NCI-H2196 (cell line): ENCODE data around the gene SEC14L2.
"Not testable (repeated sequence)": the region's sequence is repeated elsewhere in the genome, so short reads cannot be mapped to it uniquely, and the experiment has no call there.

Experiments
- DNase-seq: peaks from one replicate; lab custom pipeline; 2025; ENCODE audit not compliant: unreplicated experiment; lab: John Stamatoyannopoulos, UW

The SEC14L2 gene

DNA sequence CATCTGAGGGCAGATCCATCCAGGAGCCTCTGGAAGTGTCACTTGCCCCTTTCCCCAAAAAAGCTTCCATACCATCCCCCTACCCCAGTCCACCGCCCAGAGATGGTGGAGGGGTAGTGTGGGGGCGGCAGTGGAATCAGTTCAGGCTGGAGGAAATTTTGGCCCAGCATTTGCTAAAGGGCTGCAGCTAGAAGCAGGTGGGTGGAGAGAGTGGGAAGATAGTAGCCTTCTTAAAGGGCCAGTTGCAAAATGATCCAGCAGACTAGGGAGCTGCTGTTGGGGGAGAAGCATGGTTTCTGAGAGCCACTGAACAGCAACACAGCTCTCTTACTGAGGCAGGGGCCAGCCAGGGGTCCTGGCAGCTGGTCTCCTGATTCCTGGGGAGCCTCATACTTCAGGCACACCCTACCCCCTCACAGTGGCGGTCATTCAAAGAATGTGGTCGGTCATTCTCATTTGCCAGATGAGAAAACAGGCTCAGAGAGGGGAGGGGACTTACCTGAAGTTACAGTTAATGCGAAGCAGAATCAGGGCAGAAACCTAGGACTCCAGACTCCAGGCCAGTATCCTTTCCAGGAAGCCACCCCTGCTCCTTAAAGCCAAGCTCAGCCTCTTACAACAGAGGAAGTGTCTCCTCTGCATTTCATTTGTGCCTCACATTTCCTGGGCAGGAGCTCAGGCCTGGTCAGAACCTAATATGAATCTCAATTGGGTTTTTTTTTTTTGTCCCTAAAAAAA, 5.4 kb downstream of the SEC14L2 start:
- DNase-seq: no peak

DNA sequence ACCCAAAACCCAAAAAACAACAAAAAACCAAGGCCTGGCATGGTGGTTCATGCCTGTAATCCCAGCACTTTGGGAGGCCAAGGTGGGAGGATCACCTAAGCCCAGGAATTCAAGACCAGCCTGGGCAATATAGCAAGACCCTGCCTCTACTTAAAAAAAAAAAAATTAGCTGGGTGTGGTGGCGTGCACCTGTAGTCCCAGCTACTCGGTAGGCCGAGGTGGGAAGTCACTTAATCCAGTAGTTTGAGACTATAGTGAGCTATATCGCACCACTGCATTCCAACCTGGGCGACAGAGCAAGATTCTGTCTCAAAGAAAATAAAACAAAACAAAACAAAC, 5.9 kb downstream of the SEC14L2 start:
- not testable (repeated sequence) for DNase-seq

DNA sequence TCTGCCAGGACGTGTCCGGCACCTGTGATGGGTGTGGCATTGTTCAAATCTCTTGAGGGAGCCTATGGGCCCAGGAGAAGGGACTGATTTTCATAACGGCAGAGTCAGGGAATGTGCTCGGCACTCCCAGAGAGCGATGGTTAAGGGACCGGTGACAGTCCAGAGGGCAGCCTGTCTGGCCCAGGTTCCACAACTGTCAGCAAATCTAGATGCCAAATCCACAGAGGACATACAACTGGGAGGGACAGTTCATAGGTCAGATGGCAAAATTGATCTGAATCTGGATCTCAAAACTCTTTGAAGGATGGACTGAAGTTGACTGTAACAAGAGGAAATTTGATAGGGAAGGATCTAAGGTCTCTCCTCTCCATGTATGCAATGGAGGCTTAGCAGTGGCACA, 7.5 kb downstream of the SEC14L2 start:
- no peak for DNase-seq

DNA sequence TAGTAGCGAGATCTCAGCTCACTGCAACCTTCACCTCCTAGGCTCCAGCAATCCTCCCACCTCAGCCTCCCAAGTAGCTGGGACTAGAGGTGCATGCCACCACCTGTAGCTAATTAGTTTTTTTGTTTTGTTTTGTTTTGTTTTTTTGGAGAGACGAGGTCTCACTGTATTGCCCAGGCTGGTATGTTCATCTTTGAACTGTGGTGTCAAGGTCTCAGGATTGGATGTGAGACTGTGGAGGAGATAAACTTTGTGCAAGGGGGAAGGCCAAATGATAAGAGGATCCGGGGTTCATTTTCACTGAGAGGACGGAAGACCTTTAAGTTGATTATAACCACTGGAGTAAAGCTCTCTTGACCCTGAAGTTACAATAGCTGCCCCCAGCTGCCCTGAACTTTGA, 8.9 kb downstream of the SEC14L2 start:
- DNase-seq: no peak

DNA sequence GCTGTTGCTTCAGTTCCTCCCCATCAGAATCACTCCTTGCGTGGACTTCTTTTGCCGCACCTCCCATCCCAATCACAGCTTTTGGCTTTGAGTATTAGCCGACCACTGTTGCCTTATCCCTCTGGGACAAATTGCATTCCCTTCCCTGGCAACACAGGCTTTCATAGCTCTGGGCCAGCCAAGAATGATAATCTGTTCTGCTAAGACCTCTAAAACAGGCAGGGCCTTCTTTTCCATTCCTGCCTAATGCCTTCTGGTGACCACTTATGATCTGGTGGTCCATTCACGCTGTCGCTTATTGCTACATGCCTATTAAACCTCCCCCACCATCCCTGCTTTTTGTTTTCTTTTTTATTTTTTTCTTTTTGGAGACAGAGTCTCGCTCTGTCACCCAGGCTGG, 9.6 kb downstream of the SEC14L2 start:
- DNase-seq: no peak

DNA sequence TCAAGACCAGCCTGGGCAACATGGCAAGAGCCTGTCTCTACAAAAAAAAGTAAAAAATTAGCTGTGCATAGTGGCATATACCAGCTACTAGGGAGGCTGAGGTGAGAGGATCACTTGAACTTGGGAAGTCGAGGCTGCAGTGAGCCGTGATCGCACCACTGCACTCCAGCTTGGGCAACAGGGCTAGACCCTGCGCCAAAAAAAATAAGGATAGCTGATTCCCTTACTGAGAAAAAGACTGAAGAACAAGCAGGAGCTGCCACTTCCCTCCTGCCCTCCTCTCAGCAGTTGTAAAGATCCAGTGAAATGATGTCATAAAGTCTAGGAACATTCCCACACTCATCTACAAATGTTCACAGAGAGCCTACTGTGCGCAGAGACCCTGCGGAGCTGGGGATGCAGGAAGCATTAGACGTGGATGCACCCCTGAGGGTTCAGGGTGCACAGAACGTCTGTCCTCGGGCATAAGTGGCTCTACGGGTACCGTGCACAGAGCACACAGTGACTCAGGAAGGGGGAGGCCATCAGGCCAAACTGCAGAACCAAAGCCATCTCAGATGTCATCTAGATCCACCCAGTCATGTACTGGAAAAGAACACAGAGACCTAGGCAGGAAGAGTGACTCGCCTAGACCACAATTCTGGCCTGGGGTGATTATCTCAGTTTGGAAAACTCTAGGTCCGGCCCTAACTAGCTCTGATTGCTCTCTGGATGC, 11.7 kb downstream of the SEC14L2 start:
- DNase-seq: no peak

DNA sequence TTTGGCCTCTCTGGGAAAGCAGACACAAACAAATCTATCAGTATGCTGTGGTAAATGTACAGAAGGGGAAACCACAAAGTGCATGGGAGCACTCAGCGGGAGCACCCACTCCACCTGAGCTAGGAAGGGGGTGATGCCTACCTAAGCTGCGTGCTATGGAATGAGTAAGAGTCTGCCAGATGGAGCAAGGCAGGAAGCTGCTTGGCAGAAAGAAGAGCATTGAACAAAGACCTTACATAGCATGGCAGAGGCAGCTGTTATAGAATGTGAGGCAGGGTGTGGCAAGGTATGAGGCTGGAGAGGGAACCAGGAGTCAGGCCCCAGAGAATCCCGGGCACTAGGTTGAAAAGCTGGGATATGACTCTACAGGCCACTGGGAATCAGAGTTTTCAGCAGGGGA, 15.0 kb downstream of the SEC14L2 start:
- no peak for DNase-seq

DNA sequence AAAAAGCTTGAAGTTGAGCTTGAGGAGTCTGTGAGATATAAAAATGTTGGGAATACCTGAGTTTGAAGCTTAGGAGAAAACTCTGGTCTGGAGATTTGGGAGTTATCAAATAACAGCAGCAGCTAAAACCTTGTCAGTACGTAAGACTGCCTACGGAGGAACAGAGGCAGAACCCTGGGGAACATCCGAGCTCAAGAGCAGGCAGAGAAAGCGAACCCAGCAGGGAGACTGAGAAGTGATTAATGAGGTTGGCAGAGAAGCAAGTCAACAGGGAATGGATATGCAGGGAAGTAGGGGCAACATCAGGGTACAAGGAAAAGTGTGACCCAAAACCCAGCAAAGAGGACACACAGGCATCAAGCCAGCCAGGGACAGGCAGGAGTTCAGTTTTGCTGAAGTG, 16.2 kb downstream of the SEC14L2 start:
- no peak for DNase-seq

DNA sequence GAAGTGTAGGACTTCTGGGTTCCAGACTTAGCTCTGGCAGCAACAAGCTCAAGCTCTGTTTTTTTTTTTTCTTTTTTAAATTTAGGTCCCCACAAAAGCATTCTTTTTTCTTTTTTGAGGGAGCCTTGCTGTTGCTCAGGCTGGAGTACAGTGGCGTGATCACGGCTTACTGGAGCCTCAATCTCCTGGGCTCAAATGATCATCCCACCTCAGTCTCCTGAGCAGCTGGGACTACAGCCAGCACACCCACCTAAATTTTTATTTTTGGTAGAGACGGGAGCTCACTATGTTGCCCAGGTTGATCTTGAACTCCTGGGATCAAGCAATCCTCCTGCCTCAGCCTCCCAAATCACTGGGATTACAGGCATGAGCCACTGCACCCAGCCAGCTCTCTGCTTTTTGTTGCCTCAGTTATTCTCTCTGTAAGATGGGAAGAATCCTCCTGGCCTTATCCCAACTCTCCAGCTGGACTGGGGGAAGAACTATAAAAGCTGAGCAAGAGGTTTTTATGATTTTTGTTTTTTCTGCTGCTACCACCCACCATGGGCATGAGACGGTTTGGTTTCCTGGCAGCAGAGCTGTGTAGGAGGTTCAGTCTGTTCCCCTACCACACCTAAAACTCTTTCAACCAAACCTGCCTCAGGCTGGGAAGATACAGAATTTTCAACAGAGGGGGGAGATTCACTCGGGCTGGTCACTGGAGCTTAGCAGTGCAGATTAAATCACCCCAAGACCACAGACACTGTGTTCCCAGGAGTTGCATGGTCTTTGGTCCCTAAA, 17.1 kb downstream of the SEC14L2 start:
- DNase-seq: no peak

DNA sequence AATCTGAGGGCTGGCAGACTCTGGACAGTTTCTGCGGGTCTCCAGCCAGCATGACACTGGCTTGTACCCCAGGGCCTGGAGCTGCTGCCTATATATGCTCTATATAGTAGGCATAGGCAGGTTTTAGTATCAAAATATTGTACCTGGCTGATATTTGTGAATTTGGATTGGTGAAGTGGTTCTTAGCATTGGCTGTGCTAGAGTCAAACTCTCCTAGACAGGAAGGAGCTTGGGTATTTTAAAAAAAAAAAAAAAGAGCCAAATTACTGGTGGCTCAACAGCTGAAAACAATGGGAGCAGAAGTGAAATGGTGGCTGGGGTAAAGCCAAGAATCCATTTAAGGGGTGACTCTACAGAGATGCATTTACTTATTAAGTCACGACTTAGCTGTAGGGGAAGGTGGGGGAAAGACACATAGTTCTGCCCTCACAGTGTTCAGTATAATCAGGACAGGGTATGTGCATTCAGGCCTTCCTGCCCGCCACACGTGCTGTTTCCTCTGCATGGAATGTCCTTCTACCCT, 17.8 kb downstream of the SEC14L2 start:
- no peak for DNase-seq

DNA sequence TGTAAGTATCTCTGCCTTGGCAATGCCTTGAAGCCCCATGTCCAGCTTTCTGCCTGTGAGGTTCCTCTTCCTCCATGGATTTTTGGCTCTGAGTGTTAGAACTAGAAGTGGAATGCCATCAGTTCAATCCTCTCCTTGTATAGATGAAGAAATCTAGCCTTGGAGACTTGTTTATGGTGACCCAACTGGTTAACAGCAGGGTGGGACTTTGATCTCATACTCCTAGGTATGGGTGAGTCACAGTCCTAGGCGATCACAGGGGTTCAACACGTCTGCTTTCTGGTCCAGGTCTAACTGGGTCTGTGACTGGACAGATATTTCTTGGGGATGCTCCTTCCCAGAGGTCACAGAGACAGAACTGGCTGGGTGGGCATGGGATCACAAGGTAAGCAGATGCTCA, 19.6 kb downstream of the SEC14L2 start:
- no peak for DNase-seq

DNA sequence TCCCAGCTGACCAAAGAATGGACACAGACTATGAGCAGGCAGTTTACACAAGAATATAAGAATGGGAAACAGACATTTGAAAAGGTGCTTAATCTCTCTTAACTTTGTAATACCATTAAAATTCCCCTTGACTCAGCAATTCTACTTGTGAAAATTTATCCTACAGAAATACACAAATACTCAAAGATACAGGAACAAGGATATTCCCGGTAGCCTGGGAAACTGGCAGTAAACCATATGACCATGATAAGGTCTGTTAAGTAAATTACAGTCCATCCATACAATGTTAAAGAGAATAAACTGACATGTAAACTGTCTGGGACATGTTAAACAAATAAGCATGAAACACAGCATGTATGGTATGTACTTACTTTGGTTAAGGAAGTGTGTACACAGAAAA, 20.0 kb downstream of the SEC14L2 start:
- no peak for DNase-seq

DNA sequence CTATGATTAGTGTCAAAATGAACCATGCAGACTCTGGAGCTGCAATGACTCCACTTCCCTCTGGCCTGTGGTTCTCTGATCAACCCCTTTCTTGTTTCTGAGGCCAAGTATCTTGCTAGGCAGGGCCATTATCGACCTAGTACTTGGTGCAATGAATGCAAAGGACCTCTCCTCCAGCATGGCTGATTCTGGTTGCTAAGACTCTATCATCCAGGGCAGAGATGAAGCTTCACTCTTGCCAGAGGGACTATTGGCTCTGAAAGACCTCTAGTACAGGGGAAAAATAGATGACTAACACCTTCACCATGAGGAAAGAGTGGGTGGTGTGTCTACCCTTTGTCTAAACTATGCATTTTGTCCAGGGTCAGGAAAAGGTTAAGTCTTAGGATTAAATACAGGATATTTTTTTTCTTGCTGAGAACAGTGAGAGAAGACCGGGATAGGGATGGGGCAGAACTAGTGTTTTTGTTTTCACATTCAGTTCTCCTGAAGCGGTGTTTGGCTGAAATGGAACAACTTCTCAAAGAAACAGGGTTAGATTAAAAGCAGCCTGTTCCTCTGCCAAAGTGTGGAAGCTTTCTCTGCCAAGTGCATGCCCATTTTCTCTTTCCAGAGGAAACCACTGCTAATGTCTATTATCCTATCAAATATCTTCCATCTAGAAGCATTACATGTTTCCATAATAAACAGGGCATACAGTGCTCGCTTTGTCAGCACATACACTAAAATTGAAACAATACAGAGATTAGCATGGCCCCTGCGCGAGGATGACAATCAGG, 23.7 kb downstream of the SEC14L2 start:
- no peak for DNase-seq

DNA sequence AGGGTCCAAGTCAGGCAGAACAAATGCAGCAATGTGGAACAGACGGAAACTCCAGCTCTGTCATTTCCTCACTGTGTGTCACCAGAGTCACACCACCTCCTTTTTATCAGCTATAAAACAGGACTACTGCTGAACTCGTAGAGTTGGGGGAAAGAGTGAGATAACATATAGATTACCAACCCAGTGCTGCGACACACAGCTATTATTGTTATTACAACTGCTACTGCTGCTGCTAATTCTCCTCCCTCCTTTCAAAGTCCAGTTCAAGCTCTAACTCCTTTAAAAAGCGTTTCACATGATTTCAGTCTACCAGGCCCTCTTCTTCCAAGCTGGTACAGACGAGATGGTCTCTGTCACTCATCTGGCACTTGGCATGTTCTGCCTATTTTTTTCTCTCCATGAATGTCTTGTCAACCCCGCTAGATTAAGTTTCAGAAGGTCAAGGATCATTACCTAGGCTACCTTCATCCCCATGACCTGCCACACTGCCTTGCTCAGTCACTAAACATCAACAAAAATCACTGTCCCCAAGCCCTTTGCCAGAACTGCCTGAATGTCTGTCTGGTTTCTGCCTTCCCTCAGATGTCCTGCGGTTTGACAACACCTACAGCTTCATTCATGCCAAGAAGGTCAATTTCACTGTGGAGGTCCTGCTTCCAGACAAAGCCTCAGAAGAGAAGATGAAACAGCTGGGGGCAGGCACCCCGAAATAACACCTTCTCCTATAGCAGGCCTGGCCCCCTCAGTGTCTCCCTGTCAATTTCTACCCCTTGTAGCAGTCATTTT, 25.1 kb downstream of the SEC14L2 start:
- no peak for DNase-seq

DNA sequence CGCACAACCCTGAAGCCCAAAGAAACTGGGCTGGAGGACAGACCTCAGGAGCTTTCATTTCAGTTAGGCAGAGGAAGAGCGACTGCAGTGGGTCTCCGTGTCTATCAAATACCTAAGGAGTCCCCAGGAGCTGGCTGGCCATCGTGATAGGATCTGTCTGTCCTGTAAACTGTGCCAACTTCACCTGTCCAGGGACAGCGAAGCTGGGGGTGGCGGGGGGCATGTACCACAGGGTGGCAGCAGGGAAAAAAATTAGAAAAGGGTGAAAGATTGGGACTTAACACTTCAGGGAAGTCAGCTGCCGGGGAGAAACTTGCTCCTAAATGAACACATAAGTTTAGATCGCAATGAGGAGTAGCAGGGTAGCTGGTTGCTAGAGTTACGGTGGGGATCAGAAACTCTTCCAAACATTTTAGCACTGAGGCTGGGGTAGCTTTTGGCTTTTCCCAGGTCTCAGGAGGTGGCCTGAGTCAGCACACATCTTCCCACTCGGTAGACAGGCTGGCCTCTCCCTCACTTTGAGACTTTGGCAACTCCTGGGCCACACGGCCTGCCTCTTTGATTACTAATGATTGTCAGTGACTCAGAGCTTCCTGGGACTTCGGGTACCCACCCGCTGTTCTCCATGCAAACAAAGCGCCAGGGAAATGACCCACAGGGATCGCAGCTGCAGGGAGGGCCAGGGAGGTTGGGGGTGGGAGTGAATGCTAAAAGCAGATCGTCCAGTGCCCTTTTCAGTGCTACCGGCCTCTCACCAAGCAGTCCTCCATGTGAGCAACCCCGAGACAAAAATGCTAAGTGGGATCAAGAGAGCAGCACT, 25.9 kb downstream of the SEC14L2 start:
- DNase-seq: no peak

DNA sequence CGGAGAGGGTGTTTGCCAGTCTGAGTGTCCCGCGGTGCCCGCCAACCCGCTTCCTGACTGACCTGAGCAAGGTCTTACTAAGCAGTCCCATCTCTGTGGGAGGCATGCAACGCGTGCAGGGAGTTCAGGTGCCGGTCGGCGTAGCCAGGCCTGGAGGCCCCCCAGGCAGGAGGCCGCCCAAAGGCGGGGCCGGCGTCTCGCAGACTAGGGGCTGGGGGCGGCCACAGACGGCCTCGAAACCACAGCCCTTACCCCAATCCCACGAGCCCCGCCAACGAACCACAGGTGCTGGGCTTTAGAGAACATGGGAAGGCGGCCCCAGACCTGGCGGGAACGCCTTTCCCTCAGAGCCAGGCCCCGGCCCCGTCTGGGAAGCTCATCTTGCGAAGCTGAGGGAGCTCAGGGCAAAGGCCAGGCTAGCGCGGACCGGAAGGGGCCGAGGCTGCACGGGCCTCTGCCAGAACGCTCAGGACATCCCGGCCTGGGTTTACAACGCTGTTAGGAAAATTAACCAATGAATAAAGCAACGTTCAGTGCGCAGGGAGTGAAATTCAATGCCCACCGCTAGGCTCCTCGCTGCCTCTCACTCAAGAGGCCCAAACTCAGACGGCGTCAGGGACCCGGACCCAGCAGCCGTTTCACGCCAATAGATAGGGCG, 26.6 kb downstream of the SEC14L2 start:
- no peak for DNase-seq

DNA sequence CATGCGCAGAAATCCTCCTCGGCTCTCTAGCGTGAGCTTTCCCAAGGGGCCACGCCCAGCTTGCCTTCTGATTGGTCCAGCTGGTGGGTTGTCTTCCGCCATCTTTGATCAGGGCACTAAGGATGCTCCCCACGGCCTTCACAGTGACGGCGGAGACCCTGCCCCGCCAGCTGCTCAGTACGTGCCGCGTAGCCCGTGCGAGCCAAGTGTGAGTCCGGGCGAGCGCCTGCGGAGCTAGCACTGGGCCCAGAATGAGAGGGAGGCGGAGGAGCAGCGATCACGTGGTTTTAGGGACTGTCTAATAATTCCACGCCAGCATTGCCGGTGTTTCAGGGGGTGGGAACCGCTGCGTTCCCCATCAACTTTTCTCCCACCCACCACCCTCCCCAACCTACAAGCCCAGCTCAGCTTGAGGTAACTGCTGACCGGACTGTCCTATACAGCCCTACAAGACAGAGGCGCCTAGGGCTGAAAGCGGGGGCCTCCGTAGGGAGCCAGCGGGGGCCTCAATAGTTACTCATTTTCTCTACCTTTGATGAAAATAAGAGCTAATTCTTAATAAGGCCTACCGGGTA, 27.2 kb downstream of the SEC14L2 start:
- peak; percentile 94 for DNase-seq

DNA sequence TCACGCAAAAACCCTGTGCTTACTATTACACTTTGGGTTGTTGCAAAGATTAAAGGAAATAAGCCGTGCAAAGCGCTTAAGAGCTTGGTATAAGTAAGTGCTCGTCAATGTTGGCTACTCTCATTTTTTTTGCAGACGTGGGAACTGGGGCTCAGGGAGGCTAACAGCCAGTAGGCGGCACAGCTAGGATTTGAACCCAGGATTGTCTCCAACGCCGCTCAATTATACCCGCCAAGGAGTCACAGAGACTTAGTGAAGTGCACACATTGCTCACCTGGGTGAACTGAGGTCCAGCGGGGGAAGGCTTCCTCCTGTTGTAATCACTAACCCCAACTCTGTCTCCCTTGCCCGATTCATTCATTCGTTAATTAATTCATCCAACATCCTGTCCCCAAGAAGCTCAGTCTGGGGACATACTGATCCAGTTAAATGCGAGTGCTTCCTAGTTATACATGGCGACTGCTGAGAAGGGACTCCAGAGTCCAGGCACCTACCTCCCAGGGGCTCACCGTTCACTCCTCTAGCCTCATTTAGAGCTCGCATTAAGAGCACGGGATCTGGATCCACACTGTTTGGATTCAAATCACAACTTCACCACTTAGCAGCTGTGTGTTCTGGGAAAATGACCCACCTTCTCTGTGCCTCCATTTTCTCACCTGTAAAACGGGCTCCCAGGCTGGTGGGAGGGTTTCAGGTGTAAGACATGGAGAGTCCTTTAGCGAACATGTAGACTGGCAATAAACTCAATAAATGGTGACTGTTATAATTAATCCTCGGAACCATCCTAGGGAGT, 27.9 kb downstream of the SEC14L2 start:
- no peak for DNase-seq
